GM21390 (cell line): ENCODE results near the gene LAPTM4A.
"Not testable (repeated sequence)": the region's sequence is repeated elsewhere in the genome, so short reads cannot be mapped to it uniquely, and the experiment has no call there.

Experiments used
- ATAC-seq: cut with Tn5 transposase; IDR thresholded peaks from one replicate; pipeline ENCODE4 v1.9.1; 2021; ENCODE audit not compliant: unreplicated experiment

The LAPTM4A gene

GRCh38 chr2:20052861-20053281 lies 1.4 kb upstream of the LAPTM4A start:
- no peak for ATAC-seq

GRCh38 chr2:20052229-20052851 lies 912 bp upstream of the LAPTM4A start:
- no peak for ATAC-seq

- peak; percentile 26 for ATAC-seq
Observed at GRCh38 chr2:20050646-20051531, 539 bp downstream of the LAPTM4A start.

GRCh38 chr2:20050104-20050645 lies 1.3 kb downstream of the LAPTM4A start:
- peak; percentile 31 for ATAC-seq

- no peak for ATAC-seq
Observed at GRCh38 chr2:20049637-20050036, 1.8 kb downstream of the LAPTM4A start.

- no peak for ATAC-seq
Observed at GRCh38 chr2:20048488-20049448, 2.7 kb downstream of the LAPTM4A start.

- ATAC-seq: not testable (repeated sequence)
Observed at GRCh38 chr2:20045712-20046292, 5.6 kb downstream of the LAPTM4A start.

GRCh38 chr2:20044778-20045177 lies 6.7 kb downstream of the LAPTM4A start:
- no peak for ATAC-seq

GRCh38 chr2:20042531-20042930 lies 8.9 kb downstream of the LAPTM4A start:
- ATAC-seq: no peak

GRCh38 chr2:20040489-20041172 lies 10.8 kb downstream of the LAPTM4A start:
- ATAC-seq: no peak

GRCh38 chr2:20037660-20038059 lies 13.8 kb downstream of the LAPTM4A start:
- ATAC-seq: no peak

- ATAC-seq: no peak
Observed at GRCh38 chr2:20035955-20036666, 15.3 kb downstream of the LAPTM4A start.

GRCh38 chr2:20034821-20035220 lies 16.6 kb downstream of the LAPTM4A start:
- no peak for ATAC-seq

GRCh38 chr2:20034218-20034617 lies 17.2 kb downstream of the LAPTM4A start:
- no peak for ATAC-seq

- no peak for ATAC-seq
Observed at GRCh38 chr2:20033322-20033721, 18.1 kb downstream of the LAPTM4A start.

GRCh38 chr2:20030224-20030623 lies 21.2 kb downstream of the LAPTM4A start:
- no peak for ATAC-seq

GRCh38 chr2:20027705-20028434 lies 23.6 kb downstream of the LAPTM4A start:
- ATAC-seq: no peak

- no peak for ATAC-seq
Observed at GRCh38 chr2:20027260-20027677, 24.2 kb downstream of the LAPTM4A start.
